ENCODE measurements around the gene PCSK7.
A peak's percentile ranks its signal among the peaks of the same experiment; 100 is the strongest.

The PCSK7 gene

DNA sequence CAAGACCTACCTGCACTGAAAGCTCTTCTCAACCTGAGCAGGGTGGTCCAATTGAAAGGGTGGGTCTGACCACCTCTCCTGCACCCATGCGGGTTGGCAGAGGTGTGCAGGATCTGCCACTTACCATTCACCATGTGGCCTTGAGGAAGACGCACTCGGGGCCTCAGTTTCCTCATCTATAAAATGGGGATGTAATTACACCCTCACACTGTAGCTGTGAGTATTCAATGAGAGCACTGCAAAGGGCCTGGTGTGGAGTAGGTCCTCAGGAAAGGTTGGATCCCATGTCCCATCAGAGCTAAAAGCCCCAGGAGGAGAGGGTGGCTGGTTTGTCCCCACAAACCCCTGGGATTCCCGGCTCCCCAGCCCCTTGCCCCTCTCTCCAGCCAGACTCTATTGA lies 33.3 kb downstream of the PCSK7 start:
- no peak for TF ChIP-seq EZH2 (IDR thresholded peaks at IDR 0.05; ENCODE audit: borderline replicate concordance, low read depth, low read length, severe bottlenecking)
- TF ChIP-seq, protein P1, sequence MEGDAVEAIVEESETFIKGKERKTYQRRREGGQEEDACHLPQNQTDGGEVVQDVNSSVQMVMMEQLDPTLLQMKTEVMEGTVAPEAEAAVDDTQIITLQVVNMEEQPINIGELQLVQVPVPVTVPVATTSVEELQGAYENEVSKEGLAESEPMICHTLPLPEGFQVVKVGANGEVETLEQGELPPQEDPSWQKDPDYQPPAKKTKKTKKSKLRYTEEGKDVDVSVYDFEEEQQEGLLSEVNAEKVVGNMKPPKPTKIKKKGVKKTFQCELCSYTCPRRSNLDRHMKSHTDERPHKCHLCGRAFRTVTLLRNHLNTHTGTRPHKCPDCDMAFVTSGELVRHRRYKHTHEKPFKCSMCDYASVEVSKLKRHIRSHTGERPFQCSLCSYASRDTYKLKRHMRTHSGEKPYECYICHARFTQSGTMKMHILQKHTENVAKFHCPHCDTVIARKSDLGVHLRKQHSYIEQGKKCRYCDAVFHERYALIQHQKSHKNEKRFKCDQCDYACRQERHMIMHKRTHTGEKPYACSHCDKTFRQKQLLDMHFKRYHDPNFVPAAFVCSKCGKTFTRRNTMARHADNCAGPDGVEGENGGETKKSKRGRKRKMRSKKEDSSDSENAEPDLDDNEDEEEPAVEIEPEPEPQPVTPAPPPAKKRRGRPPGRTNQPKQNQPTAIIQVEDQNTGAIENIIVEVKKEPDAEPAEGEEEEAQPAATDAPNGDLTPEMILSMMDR (IDR thresholded peaks at IDR 0.05; ENCODE audit: borderline replicate concordance, extremely low read depth, low read length, poor library complexity, severe bottlenecking): no peak
- H4K20me1 ChIP-seq (ENCODE audit: insufficient read depth, low read length): no peaks in the 10 kb centered on the region
- ATAC-seq (ENCODE audit: insufficient read depth, low read depth): no peak
- H3K36me3 ChIP-seq (ENCODE audit: insufficient read depth, low read length): no peaks in the 10 kb centered on the region
- H3K4me3 ChIP-seq (ENCODE audit: low read depth in 1 of 2, low read length in 2 of 2): no peak overlapping the region
- H3K4me1 ChIP-seq (ENCODE audit: insufficient read depth, low read length): no peaks in the 10 kb centered on the region
- no peak for DNase-seq
- H2AFZ ChIP-seq (ENCODE audit: low read depth, low read length): no peak overlapping the region
- H3K27ac ChIP-seq (ENCODE audit: low read length): no peak overlapping the region
- no peak overlapping the region for H3K9ac ChIP-seq (ENCODE audit: low read depth, low read length)
- no peaks in the 10 kb centered on the region for H3K79me2 ChIP-seq (ENCODE audit: insufficient read depth, low read length)
- no peaks in the 10 kb centered on the region for H3K9me3 ChIP-seq (ENCODE audit: insufficient read depth, low read length, severe bottlenecking)
- no peaks in the 10 kb centered on the region for H3K27me3 ChIP-seq (ENCODE audit: insufficient read depth, low read length, poor library complexity)
- H3K4me2 ChIP-seq (ENCODE audit: insufficient read depth, low read length): no peak overlapping the region

DNA sequence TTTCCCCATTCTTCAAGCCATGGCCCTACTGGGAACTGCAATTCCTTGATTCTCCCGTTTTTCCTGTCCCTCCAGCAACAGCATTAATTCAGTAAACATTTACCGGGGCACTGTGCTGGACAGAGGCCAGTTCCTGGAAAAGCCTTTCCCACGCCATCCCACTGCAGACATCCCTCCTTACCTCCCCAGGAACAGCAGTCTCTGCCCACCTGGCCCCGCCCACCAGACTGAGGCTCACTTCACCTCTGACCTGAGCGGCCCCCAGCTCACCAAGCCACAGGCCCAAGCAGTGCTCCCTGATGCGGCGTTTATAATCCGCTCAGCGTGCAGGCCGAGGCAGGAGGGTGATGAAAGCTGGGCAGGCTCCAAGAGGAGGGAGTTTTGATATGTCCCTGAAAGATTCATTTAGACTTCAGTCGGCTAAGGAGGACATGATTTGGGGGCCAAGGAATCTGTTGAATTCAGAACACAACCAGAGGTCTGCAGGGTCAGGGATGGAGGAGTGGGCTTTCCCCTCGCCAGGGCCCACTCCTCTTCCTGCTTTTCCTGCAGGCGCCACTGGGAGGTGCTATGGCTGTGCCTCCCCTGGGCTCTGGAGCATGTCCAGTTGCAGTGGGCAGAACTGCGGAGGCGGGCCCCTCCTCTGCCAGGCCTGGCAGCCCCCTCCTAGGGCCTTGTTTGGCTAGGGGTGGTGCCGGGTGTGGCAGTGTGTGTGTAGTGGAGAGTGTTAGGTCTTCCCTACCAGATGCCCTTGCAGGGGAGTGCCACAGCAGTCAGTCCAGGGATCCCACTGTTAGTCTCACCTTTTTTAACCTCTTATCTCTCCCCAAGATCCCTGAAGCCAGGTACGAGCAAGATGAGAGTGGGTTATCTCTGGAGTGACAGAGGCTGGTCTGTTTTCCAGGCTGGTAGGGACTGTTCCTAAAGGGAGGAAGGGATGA lies 34.1 kb downstream of the PCSK7 start:
- DNase-seq: no peak
- Histone ChIP-seq H3K9ac (ENCODE audit: low read depth, low read length) (no peak overlapping the region), H2AFZ (ENCODE audit: low read depth, low read length) (no peak overlapping the region), H3K27me3 (ENCODE audit: insufficient read depth, low read length, poor library complexity) (no peaks in the 10 kb centered on the region), H3K79me2 (ENCODE audit: insufficient read depth, low read length) (no peaks in the 10 kb centered on the region), H3K4me3 (ENCODE audit: low read depth in 1 of 2, low read length in 2 of 2) (no peak overlapping the region), H3K4me2 (ENCODE audit: insufficient read depth, low read length) (no peak overlapping the region), H4K20me1 (ENCODE audit: insufficient read depth, low read length) (no peaks in the 10 kb centered on the region), H3K4me1 (ENCODE audit: insufficient read depth, low read length) (no peaks in the 10 kb centered on the region), H3K9me3 (ENCODE audit: insufficient read depth, low read length, severe bottlenecking) (no peaks in the 10 kb centered on the region), H3K36me3 (ENCODE audit: insufficient read depth, low read length) (0 out of 2 replicates have a peak, but pooled peaks cover 3% of the 10 kb centered on the region), H3K27ac (ENCODE audit: low read length) (no peak overlapping the region)
- no peak for TF ChIP-seq EZH2 (IDR thresholded peaks at IDR 0.05; ENCODE audit: borderline replicate concordance, low read depth, low read length, severe bottlenecking)
- TF ChIP-seq, protein P1 (IDR thresholded peaks at IDR 0.05; ENCODE audit: borderline replicate concordance, extremely low read depth, low read length, poor library complexity, severe bottlenecking): peak; percentile 54
- no peak for ATAC-seq (ENCODE audit: insufficient read depth, low read depth)

DNA sequence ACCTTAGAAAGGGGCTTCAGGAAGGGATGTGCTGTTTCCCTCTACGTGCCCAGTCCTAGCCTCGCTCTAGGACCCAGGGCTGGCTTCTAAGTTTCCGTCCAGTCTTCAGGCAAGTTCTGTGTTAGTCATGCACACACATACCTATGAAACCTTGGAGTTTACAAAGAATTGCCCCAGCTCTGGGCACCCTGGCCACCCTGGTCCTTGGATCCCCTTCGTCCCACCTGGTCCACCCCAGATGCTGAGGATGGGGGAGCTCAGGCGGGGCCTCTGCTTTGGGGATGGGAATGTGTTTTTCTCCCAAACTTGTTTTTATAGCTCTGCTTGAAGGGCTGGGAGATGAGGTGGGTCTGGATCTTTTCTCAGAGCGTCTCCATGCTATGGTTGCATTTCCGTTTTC lies 34.9 kb downstream of the PCSK7 start:
- Histone ChIP-seq H3K9ac (ENCODE audit: low read depth, low read length) (no peak overlapping the region), H3K9me3 (ENCODE audit: insufficient read depth, low read length, severe bottlenecking) (no peaks in the 10 kb centered on the region), H3K4me3 (ENCODE audit: low read depth in 1 of 2, low read length in 2 of 2) (no peak overlapping the region), H4K20me1 (ENCODE audit: insufficient read depth, low read length) (no peaks in the 10 kb centered on the region), H3K4me2 (ENCODE audit: insufficient read depth, low read length) (no peak overlapping the region), H3K36me3 (ENCODE audit: insufficient read depth, low read length) (peaks cover 4% of the 10 kb centered on the region; the same call in 1 of the 2 replicates), H2AFZ (ENCODE audit: low read depth, low read length) (no peak overlapping the region), H3K4me1 (ENCODE audit: insufficient read depth, low read length) (no peaks in the 10 kb centered on the region), H3K27me3 (ENCODE audit: insufficient read depth, low read length, poor library complexity) (no peaks in the 10 kb centered on the region), H3K27ac (ENCODE audit: low read length) (no peak overlapping the region), H3K79me2 (ENCODE audit: insufficient read depth, low read length) (no peaks in the 10 kb centered on the region)
- DNase-seq: no peak
- ATAC-seq (ENCODE audit: insufficient read depth, low read depth): no peak
- no peak for TF ChIP-seq EZH2 (IDR thresholded peaks at IDR 0.05; ENCODE audit: borderline replicate concordance, low read depth, low read length, severe bottlenecking)
- TF ChIP-seq, protein P1 (IDR thresholded peaks at IDR 0.05; ENCODE audit: borderline replicate concordance, extremely low read depth, low read length, poor library complexity, severe bottlenecking): no peak

All from DND-41 (cell line).